CD8-positive, alpha-beta memory T cell (primary cell): Measurements from ENCODE around the gene PNPLA8. TPM values are rescaled to one million over a fixed set of nuclear protein-coding genes. Genes with fewer than 3 reads are reported as not detected.
A peak's percentile ranks its signal among the peaks of the same experiment; 100 is the strongest.
"Not testable (repeated sequence)": the region's sequence is repeated elsewhere in the genome, so short reads cannot be mapped to it uniquely, and the experiment has no call there.

Experiments
- CTCF ChIA-PET: fragments of 350-600 bp; sonication (Branson Sonifier 250); formaldehyde crosslinking; loops from one replicate; lab custom pipeline; 2021; ENCODE audit warnings: antibody characterized with exemption; lab: Charles Lee
- POLR2A ChIA-PET: fragments of 350-600 bp; sonication (Branson Sonifier 250); formaldehyde crosslinking; loops from one replicate; lab custom pipeline; 2021; ENCODE audit warnings: antibody characterized with exemption; lab: Charles Lee
- DNase-seq, 5 donors: peaks; one replicate each; pipeline versions ENCODE4 v3.0.0 to v3.0.0-alpha.2; 2020 to 2022; ENCODE audit warnings: mixed read lengths in 1 of 5
- H3K27ac ChIP-seq: one replicate; pipeline ENCODE4 v1.7.0; 2013; ENCODE audit warnings: low read depth, mild to moderate bottlenecking, low read length, moderate library complexity
- H3K27me3 ChIP-seq: 2 replicates; pipeline ENCODE4 v1.7.0; 2013; ENCODE audit warnings: low read length, mild to moderate bottlenecking; ENCODE audit not compliant: insufficient read depth, poor library complexity, severe bottlenecking
- H3K36me3 ChIP-seq: 2 replicates; pipeline ENCODE4 v1.7.0; 2013; ENCODE audit warnings: mild to moderate bottlenecking, low read length, moderate library complexity; ENCODE audit not compliant: insufficient read depth
- H3K4me1 ChIP-seq: 2 replicates; pipeline ENCODE4 v1.7.0; 2013; ENCODE audit warnings: mild to moderate bottlenecking, low read length, moderate library complexity; ENCODE audit not compliant: insufficient read depth
- H3K4me3 ChIP-seq: 2 replicates; pipeline ENCODE4 v1.7.0; 2013; ENCODE audit warnings: mild to moderate bottlenecking, low read length
- H3K9me3 ChIP-seq: 2 replicates; pipeline ENCODE4 v1.7.0; 2013; ENCODE audit warnings: mild to moderate bottlenecking, low read length
- H3K27ac Mint-ChIP-seq, 8 donors: one replicate each; pipeline ENCODE4 v1.8.0; 2020 to 2021; ENCODE audit warnings: mixed read lengths in 8 of 8, mild to moderate bottlenecking in 6 of 8, inconsistent platforms in 3 of 8, moderate library complexity in 3 of 8
- H3K27me3 Mint-ChIP-seq, 2 donors: one replicate each; pipeline ENCODE4 v1.8.0; 2020 to 2021; ENCODE audit warnings: mixed read lengths in 2 of 2, mild to moderate bottlenecking in 1 of 2, moderate library complexity in 1 of 2
- H3K36me3 Mint-ChIP-seq, 3 donors: one replicate each; pipeline ENCODE4 v1.8.0; 2020 to 2021; ENCODE audit warnings: mixed read lengths in 3 of 3, inconsistent platforms in 1 of 3, mild to moderate bottlenecking in 1 of 3
- H3K4me1 Mint-ChIP-seq, 3 donors: one replicate each; pipeline ENCODE4 v1.8.0; 2020 to 2021; ENCODE audit warnings: mixed read lengths in 3 of 3, inconsistent platforms in 1 of 3, mild to moderate bottlenecking in 1 of 3
- H3K4me3 Mint-ChIP-seq, 7 donors: one replicate each; pipeline ENCODE4 v1.8.0; 2020 to 2021; ENCODE audit warnings: mixed read lengths in 7 of 7, mild to moderate bottlenecking in 6 of 7, moderate library complexity in 4 of 7, inconsistent platforms in 2 of 7
- H3K9me3 Mint-ChIP-seq, 5 donors: one replicate each; pipeline ENCODE4 v1.8.0; 2020 to 2022; ENCODE audit warnings: mixed read lengths in 5 of 5, mild to moderate bottlenecking in 3 of 5, moderate library complexity in 2 of 5, inconsistent platforms in 1 of 5
- polyA plus RNA-seq: library from polyadenylated mRNA; unstranded; fragments of 300-500 nt; fragmentation: Illumina TruSeq; gene quantifications from one replicate; pipeline ENCODE4 v1.2.3, GENCODE V29; 2021
- total RNA-seq, 2 experiments: library from RNA; stranded (reverse); gene quantifications; one replicate each; pipeline ENCODE4 v1.2.3, GENCODE V29; 2021

The PNPLA8 gene
- total and polyA plus RNA-seq, 3 experiments from 2014 or later, result 16.3 to 29.7 (median 17.9) TPM

- peaks cover 0 to 15% (median 2%) of the 10 kb centered on the region in 3 donors for H3K36me3 Mint-ChIP-seq
- peak overlapping the region; percentile 88 to 99 (median 98) for H3K4me3 Mint-ChIP-seq
- peak overlapping the region; percentile 93 to 100 (median 99) for H3K27ac Mint-ChIP-seq
- no peak for DNase-seq
- CTCF ChIA-PET, result interaction anchor here (1.0 to 1.4 kb wide), 2 partner anchors 10 to 43 kb away, joined by 4 to 7 read pairs; partner anchors contain the start of genes DNAJB9 and THAP5
- H3K4me1 Mint-ChIP-seq, result peaks cover 40 to 48% (median 40%) of the 10 kb centered on the region in 3 donors
- no peaks in the 10 kb centered on the region for H3K9me3 Mint-ChIP-seq
- POLR2A ChIA-PET, result interaction anchor here (4.2 kb wide), 1 partner anchor 43 kb away, joined by 72 read pairs; the partner anchor contains the start of genes DNAJB9 and THAP5
- H3K27me3 Mint-ChIP-seq, result no peaks in the 10 kb centered on the region
- Histone ChIP-seq H3K4me1 (peaks cover 33% of the 10 kb centered on the region), H3K27ac (peak overlapping the region; percentile 98), H3K36me3 (no peaks in the 10 kb centered on the region), H3K27me3 (no peaks in the 10 kb centered on the region), H3K9me3 (no peaks in the 10 kb centered on the region), H3K4me3 (peak overlapping the region; percentile 76)
Measured at GRCh38 chr7:108526768-108527017, 758 bp upstream of the PNPLA8 start.

- no peaks in the 10 kb centered on the region for H3K9me3 Mint-ChIP-seq
- H3K4me3 Mint-ChIP-seq, result peak overlapping the region; percentile 88 to 99 (median 98)
- H3K27ac Mint-ChIP-seq, result peak overlapping the region; percentile 93 to 100 (median 99)
- Histone ChIP-seq H3K9me3 (no peaks in the 10 kb centered on the region), H3K27me3 (no peaks in the 10 kb centered on the region), H3K4me1 (peaks cover 33% of the 10 kb centered on the region), H3K27ac (peak overlapping the region; percentile 98), H3K36me3 (no peaks in the 10 kb centered on the region), H3K4me3 (peak overlapping the region; percentile 83)
- ChIA-PET CTCF (interaction anchor here (1.4 to 1.5 kb wide), 2 partner anchors 8 to 44 kb away, joined by 6 to 7 read pairs; partner anchors contain the start of genes DNAJB9 and THAP5), POLR2A (interaction anchor here (0.5 to 4.2 kb wide), 5 partner anchors 24 to 1357 kb away, joined by 3 to 72 read pairs (median 3); partner anchors contain the start of genes DNAJB9, HBP1 and THAP5)
- no peaks in the 10 kb centered on the region for H3K27me3 Mint-ChIP-seq
- H3K36me3 Mint-ChIP-seq, result peaks cover 0 to 25% (median 8%) of the 10 kb centered on the region in 3 donors
- H3K4me1 Mint-ChIP-seq, result peaks cover 49 to 58% (median 50%) of the 10 kb centered on the region in 3 donors
- peak in 1 of 5 donors; percentile 71 for DNase-seq
Measured at GRCh38 chr7:108525327-108525984, 479 bp downstream of the PNPLA8 start.

- Mint-ChIP-seq H3K9me3 (no peaks in the 10 kb centered on the region), H3K4me3 (peak overlapping the region in 4 of 7 donors; percentile 0 to 76 (median 10)), H3K4me1 (peaks cover 62 to 74% (median 73%) of the 10 kb centered on the region in 3 donors), H3K27me3 (no peaks in the 10 kb centered on the region), H3K27ac (peak overlapping the region in 5 of 8 donors; percentile 29 to 81 (median 79)), H3K36me3 (peaks cover 17 to 48% (median 29%) of the 10 kb centered on the region in 3 donors)
- H3K27me3 ChIP-seq, result no peaks in the 10 kb centered on the region
- H3K27ac ChIP-seq, result no peak overlapping the region
- no peak overlapping the region for H3K4me3 ChIP-seq
- POLR2A ChIA-PET, result no interaction called here
- H3K36me3 ChIP-seq, result peaks cover 4% of the 10 kb centered on the region
- peaks cover 33% of the 10 kb centered on the region for H3K4me1 ChIP-seq
- DNase-seq, result no peak
- H3K9me3 ChIP-seq, result no peaks in the 10 kb centered on the region
- CTCF ChIA-PET, result no interaction called here
Measured at GRCh38 chr7:108522780-108523179, 3.2 kb downstream of the PNPLA8 start.

GRCh38 chr7:108517951-108518350, 8.0 kb downstream of the PNPLA8 start:
- DNase-seq, result no peak
- Histone ChIP-seq H3K4me1 (peaks cover 7% of the 10 kb centered on the region), H3K27ac (no peak overlapping the region), H3K27me3 (no peaks in the 10 kb centered on the region), H3K4me3 (no peak overlapping the region), H3K9me3 (no peaks in the 10 kb centered on the region), H3K36me3 (peaks cover 11% of the 10 kb centered on the region)
- ChIA-PET POLR2A (no interaction called here), CTCF (interaction anchor here (1.1 to 2.3 kb wide), 2 partner anchors 8 to 21 kb away, joined by 5 to 7 read pairs; partner anchors contain the start of gene PNPLA8)
- Mint-ChIP-seq H3K27me3 (no peaks in the 10 kb centered on the region), H3K36me3 (peaks cover 25 to 75% (median 33%) of the 10 kb centered on the region in 3 donors), H3K27ac (peak overlapping the region in 1 of 8 donors; percentile 21), H3K9me3 (no peaks in the 10 kb centered on the region), H3K4me3 (no peak overlapping the region), H3K4me1 (peaks cover 41 to 67% (median 63%) of the 10 kb centered on the region in 3 donors)

GRCh38 chr7:108515630-108516029, 10.3 kb downstream of the PNPLA8 start:
- Mint-ChIP-seq H3K27me3 (no peaks in the 10 kb centered on the region), H3K4me3 (no peak overlapping the region), H3K9me3 (no peaks in the 10 kb centered on the region), H3K27ac (no peak overlapping the region), H3K4me1 (peaks cover 25 to 55% (median 48%) of the 10 kb centered on the region in 3 donors), H3K36me3 (peaks cover 29 to 81% (median 37%) of the 10 kb centered on the region in 3 donors)
- Histone ChIP-seq H3K4me3 (no peak overlapping the region), H3K4me1 (no peaks in the 10 kb centered on the region), H3K36me3 (peaks cover 14% of the 10 kb centered on the region), H3K27ac (no peak overlapping the region), H3K9me3 (no peaks in the 10 kb centered on the region), H3K27me3 (no peaks in the 10 kb centered on the region)
- no peak for DNase-seq
- POLR2A ChIA-PET, result no interaction called here
- CTCF ChIA-PET, result no interaction called here

- no peaks in the 10 kb centered on the region for H3K27me3 Mint-ChIP-seq
- peaks cover 21 to 51% (median 44%) of the 10 kb centered on the region in 3 donors for H3K4me1 Mint-ChIP-seq
- no peak overlapping the region for H3K27ac ChIP-seq
- H3K27me3 ChIP-seq, result no peaks in the 10 kb centered on the region
- no peaks in the 10 kb centered on the region for H3K9me3 Mint-ChIP-seq
- H3K4me3 ChIP-seq, result no peak overlapping the region
- CTCF ChIA-PET, result interaction anchor here (3.1 kb wide), 1 partner anchor 18 kb away, joined by 10 read pairs; no protein-coding TSS in a partner anchor
- H3K36me3 ChIP-seq, result peaks cover 14% of the 10 kb centered on the region
- POLR2A ChIA-PET, result no interaction called here
- no peak overlapping the region for H3K27ac Mint-ChIP-seq
- no peak for DNase-seq
- H3K4me3 Mint-ChIP-seq, result no peak overlapping the region
- H3K36me3 Mint-ChIP-seq, result peaks cover 31 to 84% (median 38%) of the 10 kb centered on the region in 3 donors
- H3K9me3 ChIP-seq, result no peaks in the 10 kb centered on the region
- no peaks in the 10 kb centered on the region for H3K4me1 ChIP-seq
Measured at GRCh38 chr7:108515013-108515412, 10.9 kb downstream of the PNPLA8 start.

- Histone ChIP-seq H3K27ac (no peak overlapping the region), H3K36me3 (peaks cover 10% of the 10 kb centered on the region), H3K4me1 (no peaks in the 10 kb centered on the region), H3K27me3 (no peaks in the 10 kb centered on the region), H3K9me3 (no peaks in the 10 kb centered on the region), H3K4me3 (no peak overlapping the region)
- DNase-seq, result no peak
- Mint-ChIP-seq H3K36me3 (peaks cover 13 to 58% (median 14%) of the 10 kb centered on the region in 3 donors), H3K27ac (peak overlapping the region in 2 of 8 donors; percentile 31 to 37), H3K27me3 (no peaks in the 10 kb centered on the region), H3K4me1 (peaks cover 8 to 26% (median 26%) of the 10 kb centered on the region in 3 donors), H3K9me3 (no peaks in the 10 kb centered on the region), H3K4me3 (no peak overlapping the region)
- ChIA-PET POLR2A (no interaction called here), CTCF (interaction anchor here (3.1 kb wide), 1 partner anchor 15 kb away, joined by 10 read pairs; no protein-coding TSS in a partner anchor)
Measured at GRCh38 chr7:108511939-108512338, 14.0 kb downstream of the PNPLA8 start.

- H3K4me1 ChIP-seq, H3K27ac ChIP-seq, H3K9me3 ChIP-seq, H3K27me3 ChIP-seq, H3K27ac Mint-ChIP-seq, H3K4me3 ChIP-seq, H3K4me1 Mint-ChIP-seq, H3K4me3 Mint-ChIP-seq, POLR2A ChIA-PET, H3K9me3 Mint-ChIP-seq, DNase-seq, H3K36me3 ChIP-seq, H3K27me3 Mint-ChIP-seq, CTCF ChIA-PET: not testable (repeated sequence)
- peaks cover 6 to 49% (median 9%) of the 10 kb centered on the region in 3 donors for H3K36me3 Mint-ChIP-seq
Measured at GRCh38 chr7:108504576-108504975, 21.4 kb downstream of the PNPLA8 start.
